GM08714 (cell line): ENCODE measurements around the gene MARK2.

ENCODE experiments used
- H3K4me3 ChIP-seq: fragments of 200-500 bp; sonication (Bioruptor generic); 2 replicates; pipeline ENCODE4 v1.5.1; 2014; ENCODE audit warnings: mild to moderate bottlenecking, low read length, inconsistent platforms
- ZNF274 ChIP-seq: IDR thresholded peaks from 2 replicates; pipeline ENCODE4 v1.6.1; 2012; ENCODE audit warnings: mild to moderate bottlenecking, low read depth, low read length

The MARK2 gene

GRCh38 chr11:63920126-63920938 is 81.4 kb downstream of the MARK2 start:
- H3K4me3 ChIP-seq, result no peak overlapping the region
- TF ChIP-seq ZNF274, result no peak

- H3K4me3 ChIP-seq, result no peak overlapping the region
These were observed 82.1 kb downstream of the MARK2 start for GRCh38 chr11:63920939-63921417.

GRCh38 chr11:63922673-63923192 is 83.8 kb downstream of the MARK2 start:
- no peak overlapping the region for H3K4me3 ChIP-seq
- no peak for TF ChIP-seq ZNF274

More at GRCh38 chr11:63920939-63921417, 82.1 kb downstream of the MARK2 start:
- no peak for TF ChIP-seq ZNF274

GRCh38 chr11:63923319-63923718 is 84.4 kb downstream of the MARK2 start:
- no peak for TF ChIP-seq ZNF274
- no peak overlapping the region for H3K4me3 ChIP-seq

- no peak overlapping the region for H3K4me3 ChIP-seq
- TF ChIP-seq ZNF274, result no peak
These were observed 90.7 kb downstream of the MARK2 start for GRCh38 chr11:63929616-63930015.

- no peak overlapping the region for H3K4me3 ChIP-seq
- no peak for TF ChIP-seq ZNF274
These were observed 92.1 kb downstream of the MARK2 start for GRCh38 chr11:63931045-63931444.

- no peak overlapping the region for H3K4me3 ChIP-seq
These were observed 93.0 kb downstream of the MARK2 start for GRCh38 chr11:63931876-63932275.

GRCh38 chr11:63933459-63933858 is 94.5 kb downstream of the MARK2 start:
- TF ChIP-seq ZNF274, result no peak
- H3K4me3 ChIP-seq, result no peak overlapping the region

More at GRCh38 chr11:63931876-63932275, 93.0 kb downstream of the MARK2 start:
- no peak for TF ChIP-seq ZNF274

- no peak for TF ChIP-seq ZNF274
- H3K4me3 ChIP-seq, result peak overlapping the region; percentile 63; the same call in 1 of the 2 replicates
These were observed 99.0 kb downstream of the MARK2 start for GRCh38 chr11:63937713-63938478.

GRCh38 chr11:63938479-63939396 is 99.8 kb downstream of the MARK2 start, which contains the start of gene NAA40:
Gene NAA40, plus strand, starts transcription at chr11:63939002. Its CDS starts 95 bp downstream, at chr11:63939097.
- no peak for TF ChIP-seq ZNF274
- peak within 1 kb of the TSS; percentile 90 for H3K4me3 ChIP-seq

- H3K4me3 ChIP-seq, result peak overlapping the region; percentile 90
- no peak for TF ChIP-seq ZNF274
These were observed 100.5 kb downstream of the MARK2 start for GRCh38 chr11:63939397-63939891.

GRCh38 chr11:63940786-63941185 is 101.9 kb downstream of the MARK2 start:
- no peak overlapping the region for H3K4me3 ChIP-seq
- no peak for TF ChIP-seq ZNF274

- TF ChIP-seq ZNF274, result no peak
- no peak overlapping the region for H3K4me3 ChIP-seq
These were observed 103.0 kb downstream of the MARK2 start for GRCh38 chr11:63941901-63942300.
